ENCODE results near the gene SNRNP200. TPM values are rescaled to one million over a fixed set of nuclear protein-coding genes. Genes with fewer than 3 reads are reported as not detected.

Gene SNRNP200
- polyA plus RNA-seq, 2 of the 4 experiments (the other 2 are of a cell fraction): 118 to 202 TPM

DNA sequence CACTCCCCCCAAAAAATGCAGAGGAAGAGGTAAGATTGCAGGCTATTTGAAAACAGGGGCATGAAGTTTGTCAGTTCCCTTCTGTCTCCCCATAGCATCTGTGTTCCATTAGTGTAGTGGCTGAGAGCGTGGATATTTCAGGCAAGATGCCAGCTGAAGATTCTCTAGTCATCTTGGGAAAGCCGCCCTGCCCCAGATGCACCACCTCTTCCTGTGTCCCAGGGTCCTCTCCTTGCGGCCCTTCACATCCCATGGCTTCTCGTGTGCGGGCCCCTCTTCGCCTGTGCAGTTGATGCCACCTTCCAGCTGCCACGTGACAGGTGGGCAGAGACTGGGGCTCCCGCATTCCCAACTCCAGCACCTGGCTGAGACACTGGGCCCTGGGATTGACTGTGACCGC is 55.7 kb downstream of the SNRNP200 start:
- no peak overlapping the region for H3K4me3 ChIP-seq
- POLR2A ChIA-PET: no interaction called here
- FAIRE-seq (no peak), DNase-seq (ENCODE audit: low read depth in 1 of 2, low spot score in 1 of 2) (no peak), ATAC-seq (no peak)
- no peak overlapping the region for H3K27ac ChIP-seq
- no peaks in the 10 kb centered on the region for H3K9me3 ChIP-seq
- H3K4me1 ChIP-seq: 0 out of 3 replicates have a peak, but pooled peaks cover 5% of the 10 kb centered on the region
- CTCF ChIA-PET: interaction anchor here (0.7 to 2.9 kb wide), 2 partner anchors 11 to 406 kb away, joined by 3 to 11 read pairs; no protein-coding TSS in a partner anchor
- no peak for TF ChIP-seq TP53 (CRISPR knock-in tag; IDR thresholded peaks at IDR 0.05)
- no peak for TF ChIP-seq NPAS2 (CRISPR knock-in tag; IDR thresholded peaks at IDR 0.05; ENCODE audit: borderline replicate concordance)
- TF ChIP-seq GATA3 (IDR thresholded peaks at IDR 0.05; ENCODE audit: borderline replicate concordance): no peak
- TF ChIP-seq POLR2AphosphoS2 (conservative IDR thresholded peaks at IDR 0.05; ENCODE audit: low read length): no peak
- no peak for TF ChIP-seq CEBPB (IDR thresholded peaks at IDR 0.05)
- no peak overlapping the region for H3K4me2 ChIP-seq
- 94% methylated on average over 9 of the region's 9 CpGs for WGBS (ENCODE audit: missing lambda C conversion rate)

DNA sequence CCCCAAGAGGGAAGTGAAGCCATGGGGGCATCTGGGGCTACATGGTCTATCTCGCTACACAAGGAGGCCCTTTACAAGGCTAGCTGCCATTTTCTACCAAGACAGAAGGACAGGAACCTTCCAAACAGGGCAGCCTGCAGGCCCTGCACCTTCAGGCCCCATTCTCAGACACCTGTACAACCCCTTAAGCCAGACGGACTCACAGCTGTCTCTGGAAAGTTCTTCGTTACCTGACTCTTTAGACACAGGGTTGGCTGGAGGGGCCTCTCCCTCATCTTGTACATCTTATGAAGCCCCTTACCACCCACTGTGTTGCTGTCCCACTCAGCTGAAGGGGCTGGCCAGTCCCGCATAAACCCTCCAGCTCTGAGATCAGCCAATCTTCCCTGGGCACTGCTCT is 56.7 kb downstream of the SNRNP200 start:
- Histone ChIP-seq H3K27ac (no peak overlapping the region), H3K4me2 (no peak overlapping the region), H3K4me3 (no peak overlapping the region), H3K9me3 (no peaks in the 10 kb centered on the region), H3K4me1 (0 out of 3 replicates have a peak, but pooled peaks cover 5% of the 10 kb centered on the region)
- POLR2A ChIA-PET: no interaction called here
- 97% methylated on average over 4 of the region's 4 CpGs for WGBS (ENCODE audit: missing lambda C conversion rate)
- CTCF ChIA-PET: interaction anchor here (1.0 to 1.2 kb wide), 3 partner anchors 9 to 12 kb away, joined by 3 to 5 read pairs (median 4); no protein-coding TSS in a partner anchor
- ATAC-seq: no peak
- TF ChIP-seq FOSL2 (IDR thresholded peaks at IDR 0.05) (no peak), FOSL2 (CRISPR knock-in tag; IDR thresholded peaks at IDR 0.05) (no peak), RFX5 (IDR thresholded peaks at IDR 0.05) (no peak), CEBPB (IDR thresholded peaks at IDR 0.05) (no peak), RARB (CRISPR knock-in tag; IDR thresholded peaks at IDR 0.05) (no peak), PHF8 (IDR thresholded peaks at IDR 0.05; ENCODE audit: borderline replicate concordance, low read depth) (no peak), RCOR1 (IDR thresholded peaks at IDR 0.05; ENCODE audit: low read depth, low read length) (no peak), POLR2AphosphoS2 (conservative IDR thresholded peaks at IDR 0.05; ENCODE audit: low read length) (no peak), MYC (IDR thresholded peaks at IDR 0.05; ENCODE audit: borderline replicate concordance, low read length) (no peak), ESRRA (IDR thresholded peaks at IDR 0.05; ENCODE audit: borderline replicate concordance, low read length) (no peak), EHMT2 (IDR thresholded peaks at IDR 0.05; ENCODE audit: low read depth) (no peak), FOXS1 (CRISPR knock-in tag; IDR thresholded peaks at IDR 0.05) (no peak)
- TF ChIP-seq, protein P1, sequence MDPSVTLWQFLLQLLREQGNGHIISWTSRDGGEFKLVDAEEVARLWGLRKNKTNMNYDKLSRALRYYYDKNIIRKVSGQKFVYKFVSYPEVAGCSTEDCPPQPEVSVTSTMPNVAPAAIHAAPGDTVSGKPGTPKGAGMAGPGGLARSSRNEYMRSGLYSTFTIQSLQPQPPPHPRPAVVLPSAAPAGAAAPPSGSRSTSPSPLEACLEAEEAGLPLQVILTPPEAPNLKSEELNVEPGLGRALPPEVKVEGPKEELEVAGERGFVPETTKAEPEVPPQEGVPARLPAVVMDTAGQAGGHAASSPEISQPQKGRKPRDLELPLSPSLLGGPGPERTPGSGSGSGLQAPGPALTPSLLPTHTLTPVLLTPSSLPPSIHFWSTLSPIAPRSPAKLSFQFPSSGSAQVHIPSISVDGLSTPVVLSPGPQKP (IDR thresholded peaks at IDR 0.05; ENCODE audit: low read depth, low read length): no peak
- TF ChIP-seq, protein P2, sequence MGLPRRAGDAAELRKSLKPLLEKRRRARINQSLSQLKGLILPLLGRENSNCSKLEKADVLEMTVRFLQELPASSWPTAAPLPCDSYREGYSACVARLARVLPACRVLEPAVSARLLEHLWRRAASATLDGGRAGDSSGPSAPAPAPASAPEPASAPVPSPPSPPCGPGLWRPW (IDR thresholded peaks at IDR 0.05): no peak
- TF ChIP-seq, protein P3, sequence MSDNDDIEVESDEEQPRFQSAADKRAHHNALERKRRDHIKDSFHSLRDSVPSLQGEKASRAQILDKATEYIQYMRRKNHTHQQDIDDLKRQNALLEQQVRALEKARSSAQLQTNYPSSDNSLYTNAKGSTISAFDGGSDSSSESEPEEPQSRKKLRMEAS (IDR thresholded peaks at IDR 0.05): no peak
- FAIRE-seq: no peak
- no peak for DNase-seq (ENCODE audit: low read depth in 1 of 2, low spot score in 1 of 2)

DNA sequence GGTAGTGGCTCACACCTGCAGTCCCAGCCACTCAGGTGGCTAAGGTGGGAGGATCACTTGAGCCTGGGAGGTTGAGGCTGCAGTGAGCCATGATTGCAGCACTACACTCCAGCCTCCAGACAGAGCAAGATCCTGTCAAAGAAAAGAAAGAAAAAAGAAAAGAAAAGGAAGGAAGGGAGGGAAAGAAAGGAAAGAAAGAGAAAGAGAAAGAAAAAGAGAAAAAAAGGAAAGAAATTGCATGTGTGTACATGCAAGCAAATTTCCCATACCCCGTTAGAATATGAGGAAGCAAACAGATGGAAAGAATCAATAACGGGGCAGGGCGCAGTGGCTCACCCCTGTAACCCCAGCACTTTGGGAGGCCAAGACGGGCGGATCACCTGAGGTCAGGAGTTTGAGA is 57.5 kb downstream of the SNRNP200 start:
- FAIRE-seq: no peak
- no peak for DNase-seq (ENCODE audit: low read depth in 1 of 2, low spot score in 1 of 2)
- no peaks in the 10 kb centered on the region for H3K9me3 ChIP-seq
- H3K4me1 ChIP-seq: 0 out of 3 replicates have a peak, but pooled peaks cover 5% of the 10 kb centered on the region
- ChIA-PET POLR2A (no interaction called here), CTCF (interaction anchor here (1.0 to 1.2 kb wide), 2 partner anchors 11 to 13 kb away, joined by 3 to 4 read pairs; no protein-coding TSS in a partner anchor)
- no peak overlapping the region for H3K27ac ChIP-seq
- H3K4me2 ChIP-seq: no peak overlapping the region
- H3K4me3 ChIP-seq: no peak overlapping the region
- 97% methylated on average over 5 of the region's 5 CpGs for WGBS (ENCODE audit: missing lambda C conversion rate)
- no peak for ATAC-seq
- TF ChIP-seq, protein P4, sequence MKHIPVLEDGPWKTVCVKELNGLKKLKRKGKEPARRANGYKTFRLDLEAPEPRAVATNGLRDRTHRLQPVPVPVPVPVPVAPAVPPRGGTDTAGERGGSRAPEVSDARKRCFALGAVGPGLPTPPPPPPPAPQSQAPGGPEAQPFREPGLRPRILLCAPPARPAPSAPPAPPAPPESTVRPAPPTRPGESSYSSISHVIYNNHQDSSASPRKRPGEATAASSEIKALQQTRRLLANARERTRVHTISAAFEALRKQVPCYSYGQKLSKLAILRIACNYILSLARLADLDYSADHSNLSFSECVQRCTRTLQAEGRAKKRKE (CRISPR knock-in tag; IDR thresholded peaks at IDR 0.05; ENCODE audit: low read depth): no peak
- TF ChIP-seq RARB (CRISPR knock-in tag; IDR thresholded peaks at IDR 0.05) (no peak), HDAC2 (IDR thresholded peaks at IDR 0.05) (no peak), CEBPB (IDR thresholded peaks at IDR 0.05) (no peak), KDM5A (IDR thresholded peaks at IDR 0.05) (no peak), HOXA7 (CRISPR knock-in tag; IDR thresholded peaks at IDR 0.05) (no peak), BHLHE40 (IDR thresholded peaks at IDR 0.05; ENCODE audit: low read depth, low read length) (no peak), ZFP36 (IDR thresholded peaks at IDR 0.05; ENCODE audit: borderline replicate concordance, partially characterized antibody) (no peak), ESRRA (IDR thresholded peaks at IDR 0.05; ENCODE audit: borderline replicate concordance, low read length) (no peak), TFCP2L1 (CRISPR knock-in tag; IDR thresholded peaks at IDR 0.05) (no peak), NPAS2 (CRISPR knock-in tag; IDR thresholded peaks at IDR 0.05; ENCODE audit: borderline replicate concordance) (no peak)
- TF ChIP-seq, protein P5, sequence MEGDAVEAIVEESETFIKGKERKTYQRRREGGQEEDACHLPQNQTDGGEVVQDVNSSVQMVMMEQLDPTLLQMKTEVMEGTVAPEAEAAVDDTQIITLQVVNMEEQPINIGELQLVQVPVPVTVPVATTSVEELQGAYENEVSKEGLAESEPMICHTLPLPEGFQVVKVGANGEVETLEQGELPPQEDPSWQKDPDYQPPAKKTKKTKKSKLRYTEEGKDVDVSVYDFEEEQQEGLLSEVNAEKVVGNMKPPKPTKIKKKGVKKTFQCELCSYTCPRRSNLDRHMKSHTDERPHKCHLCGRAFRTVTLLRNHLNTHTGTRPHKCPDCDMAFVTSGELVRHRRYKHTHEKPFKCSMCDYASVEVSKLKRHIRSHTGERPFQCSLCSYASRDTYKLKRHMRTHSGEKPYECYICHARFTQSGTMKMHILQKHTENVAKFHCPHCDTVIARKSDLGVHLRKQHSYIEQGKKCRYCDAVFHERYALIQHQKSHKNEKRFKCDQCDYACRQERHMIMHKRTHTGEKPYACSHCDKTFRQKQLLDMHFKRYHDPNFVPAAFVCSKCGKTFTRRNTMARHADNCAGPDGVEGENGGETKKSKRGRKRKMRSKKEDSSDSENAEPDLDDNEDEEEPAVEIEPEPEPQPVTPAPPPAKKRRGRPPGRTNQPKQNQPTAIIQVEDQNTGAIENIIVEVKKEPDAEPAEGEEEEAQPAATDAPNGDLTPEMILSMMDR (IDR thresholded peaks at IDR 0.05): no peak
- TF ChIP-seq, protein P6, sequence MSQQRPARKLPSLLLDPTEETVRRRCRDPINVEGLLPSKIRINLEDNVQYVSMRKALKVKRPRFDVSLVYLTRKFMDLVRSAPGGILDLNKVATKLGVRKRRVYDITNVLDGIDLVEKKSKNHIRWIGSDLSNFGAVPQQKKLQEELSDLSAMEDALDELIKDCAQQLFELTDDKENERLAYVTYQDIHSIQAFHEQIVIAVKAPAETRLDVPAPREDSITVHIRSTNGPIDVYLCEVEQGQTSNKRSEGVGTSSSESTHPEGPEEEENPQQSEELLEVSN (IDR thresholded peaks at IDR 0.05; ENCODE audit: borderline replicate concordance, low read depth): no peak
- TF ChIP-seq, protein P7, sequence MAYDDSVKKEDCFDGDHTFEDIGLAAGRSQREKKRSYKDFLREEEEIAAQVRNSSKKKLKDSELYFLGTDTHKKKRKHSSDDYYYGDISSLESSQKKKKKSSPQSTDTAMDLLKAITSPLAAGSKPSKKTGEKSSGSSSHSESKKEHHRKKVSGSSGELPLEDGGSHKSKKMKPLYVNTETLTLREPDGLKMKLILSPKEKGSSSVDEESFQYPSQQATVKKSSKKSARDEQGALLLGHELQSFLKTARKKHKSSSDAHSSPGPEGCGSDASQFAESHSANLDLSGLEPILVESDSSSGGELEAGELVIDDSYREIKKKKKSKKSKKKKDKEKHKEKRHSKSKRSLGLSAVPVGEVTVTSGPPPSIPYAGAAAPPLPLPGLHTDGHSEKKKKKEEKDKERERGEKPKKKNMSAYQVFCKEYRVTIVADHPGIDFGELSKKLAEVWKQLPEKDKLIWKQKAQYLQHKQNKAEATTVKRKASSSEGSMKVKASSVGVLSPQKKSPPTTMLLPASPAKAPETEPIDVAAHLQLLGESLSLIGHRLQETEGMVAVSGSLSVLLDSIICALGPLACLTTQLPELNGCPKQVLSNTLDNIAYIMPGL (CRISPR knock-in tag; IDR thresholded peaks at IDR 0.05; ENCODE audit: borderline replicate concordance): no peak

All from A549 (cell line).